Neuron (in vitro differentiated cells): ENCODE results near the gene DPF3.

Source experiments
- H2AFZ ChIP-seq: one replicate; pipeline ENCODE4 v1.6.1; 2013; ENCODE audit warnings: low read depth, mild to moderate bottlenecking, inconsistent platforms, low read length, moderate library complexity
- H3K27me3 ChIP-seq: one replicate; pipeline ENCODE4 v1.6.1; 2013; ENCODE audit warnings: low read length; ENCODE audit not compliant: insufficient read depth
- H3K36me3 ChIP-seq: one replicate; pipeline ENCODE4 v1.6.1; 2013; ENCODE audit warnings: low read length; ENCODE audit not compliant: insufficient read depth
- H3K4me1 ChIP-seq: one replicate; pipeline ENCODE4 v1.6.1; 2013; ENCODE audit warnings: low read length; ENCODE audit not compliant: insufficient read depth
- H3K4me3 ChIP-seq: 2 replicates; pipeline ENCODE4 v1.5.1; 2013; ENCODE audit warnings: mild to moderate bottlenecking, low read length, moderate library complexity
- H3K9me3 ChIP-seq: one replicate; pipeline ENCODE4 v1.6.1; 2013; ENCODE audit warnings: low read length

The DPF3 gene

GRCh38 chr14:72576258-72576657 is 317.6 kb downstream of the DPF3 start:
- H3K9me3 ChIP-seq = no peaks in the 10 kb centered on the region

GRCh38 chr14:72574715-72575114 is 319.2 kb downstream of the DPF3 start:
- no peaks in the 10 kb centered on the region for H3K36me3 ChIP-seq
- H3K9me3 ChIP-seq = no peaks in the 10 kb centered on the region
- H3K4me3 ChIP-seq = no peak overlapping the region
- no peak overlapping the region for H2AFZ ChIP-seq
- no peaks in the 10 kb centered on the region for H3K27me3 ChIP-seq
- H3K4me1 ChIP-seq = no peaks in the 10 kb centered on the region

More at GRCh38 chr14:72576258-72576657, 317.6 kb downstream of the DPF3 start:
- Histone ChIP-seq H3K27me3 (no peaks in the 10 kb centered on the region), H3K4me1 (no peaks in the 10 kb centered on the region), H3K36me3 (no peaks in the 10 kb centered on the region), H3K4me3 (no peak overlapping the region), H2AFZ (no peak overlapping the region)

DNA sequence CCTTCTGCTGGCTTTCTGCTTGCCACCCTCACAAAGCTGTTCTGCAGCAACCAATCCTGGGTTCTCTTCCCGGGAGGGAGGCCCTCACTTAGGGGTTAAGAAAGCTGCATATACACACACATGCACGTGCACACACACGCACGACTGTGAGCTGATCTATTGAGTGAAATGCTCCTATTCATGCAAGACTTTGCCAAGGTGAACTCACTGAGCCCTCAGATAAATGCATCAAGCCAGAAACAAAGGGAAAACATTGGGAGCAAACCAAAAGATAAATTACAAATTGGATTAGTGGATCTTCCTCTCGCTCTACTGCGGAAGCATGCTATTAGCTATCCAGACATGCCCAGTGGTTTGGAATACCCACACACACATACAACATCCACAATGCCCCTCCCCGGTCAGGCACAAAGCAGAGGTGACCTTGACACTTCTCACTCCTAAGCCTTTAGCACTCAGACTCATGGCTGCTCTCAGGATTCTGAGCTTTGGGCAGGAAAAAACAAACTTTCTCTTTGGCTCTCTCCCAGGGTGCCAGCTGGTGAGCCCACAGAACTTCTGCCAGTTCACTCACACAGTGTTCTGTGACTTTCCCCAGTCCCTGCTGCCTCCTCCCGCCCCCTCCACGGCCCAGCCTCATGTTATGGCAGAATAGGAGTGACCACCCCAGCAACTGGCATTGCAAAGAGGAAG is 320.0 kb downstream of the DPF3 start:
- Histone ChIP-seq H2AFZ (no peak overlapping the region), H3K4me1 (no peaks in the 10 kb centered on the region), H3K36me3 (no peaks in the 10 kb centered on the region), H3K27me3 (no peaks in the 10 kb centered on the region), H3K4me3 (no peak overlapping the region), H3K9me3 (no peaks in the 10 kb centered on the region)
